ENCODE results near the gene SLC23A3. TPM values are rescaled to one million over a fixed set of nuclear protein-coding genes. Genes with fewer than 3 reads are reported as not detected.

Gene SLC23A3
- total RNA-seq, 4 donors from 2014 or later: 1.0 to 2.7 (median 1.2) TPM

DNA sequence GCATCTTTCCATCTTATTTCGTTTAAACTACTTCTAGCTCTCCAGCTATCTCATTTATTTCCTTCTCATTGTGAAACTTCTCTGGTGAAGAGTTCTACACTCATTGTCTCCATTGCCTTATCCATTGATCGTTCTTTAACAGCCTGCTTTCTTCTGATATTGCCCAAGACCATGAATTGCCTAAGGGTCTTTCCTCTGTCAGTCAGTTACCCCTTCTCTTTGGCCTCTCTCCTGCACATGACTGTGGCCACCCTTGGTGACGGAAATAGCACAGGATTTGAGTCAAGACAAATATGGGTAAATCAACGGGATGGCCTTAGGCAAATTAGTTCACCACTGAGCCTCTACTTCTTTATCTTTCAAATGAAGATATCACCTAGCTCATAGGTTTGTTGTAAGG, 35.9 kb downstream of the SLC23A3 start:
- ATAC-seq (ENCODE audit: low FRiP score) (no peak), DNase-seq (ENCODE audit: low spot score) (no peak)
- TF ChIP-seq, protein P1, sequence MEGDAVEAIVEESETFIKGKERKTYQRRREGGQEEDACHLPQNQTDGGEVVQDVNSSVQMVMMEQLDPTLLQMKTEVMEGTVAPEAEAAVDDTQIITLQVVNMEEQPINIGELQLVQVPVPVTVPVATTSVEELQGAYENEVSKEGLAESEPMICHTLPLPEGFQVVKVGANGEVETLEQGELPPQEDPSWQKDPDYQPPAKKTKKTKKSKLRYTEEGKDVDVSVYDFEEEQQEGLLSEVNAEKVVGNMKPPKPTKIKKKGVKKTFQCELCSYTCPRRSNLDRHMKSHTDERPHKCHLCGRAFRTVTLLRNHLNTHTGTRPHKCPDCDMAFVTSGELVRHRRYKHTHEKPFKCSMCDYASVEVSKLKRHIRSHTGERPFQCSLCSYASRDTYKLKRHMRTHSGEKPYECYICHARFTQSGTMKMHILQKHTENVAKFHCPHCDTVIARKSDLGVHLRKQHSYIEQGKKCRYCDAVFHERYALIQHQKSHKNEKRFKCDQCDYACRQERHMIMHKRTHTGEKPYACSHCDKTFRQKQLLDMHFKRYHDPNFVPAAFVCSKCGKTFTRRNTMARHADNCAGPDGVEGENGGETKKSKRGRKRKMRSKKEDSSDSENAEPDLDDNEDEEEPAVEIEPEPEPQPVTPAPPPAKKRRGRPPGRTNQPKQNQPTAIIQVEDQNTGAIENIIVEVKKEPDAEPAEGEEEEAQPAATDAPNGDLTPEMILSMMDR (IDR thresholded peaks at IDR 0.05): no peak

DNA sequence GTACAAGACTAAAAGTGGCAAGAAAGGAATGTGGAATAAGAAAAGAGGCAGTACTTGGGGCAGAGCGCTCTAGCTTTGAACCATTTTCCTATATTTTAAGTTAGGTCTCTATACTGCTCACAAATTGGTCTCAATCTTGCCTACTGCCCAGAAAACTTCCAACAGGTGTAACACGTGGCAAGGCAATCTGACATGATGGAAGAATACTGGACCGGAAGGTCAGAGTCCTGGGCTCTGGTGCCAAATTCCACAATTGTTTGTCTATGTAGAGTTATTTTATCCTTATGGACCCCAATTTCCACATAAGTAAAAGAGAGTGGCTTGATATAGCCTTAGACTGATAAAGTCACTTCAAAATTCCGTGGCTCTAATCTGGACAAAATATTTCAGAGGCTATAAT, 38.1 kb downstream of the SLC23A3 start:
- DNase-seq (ENCODE audit: low spot score) (no peak), ATAC-seq (ENCODE audit: low FRiP score) (no peak)
- TF ChIP-seq, protein P1 (IDR thresholded peaks at IDR 0.05): no peak

DNA sequence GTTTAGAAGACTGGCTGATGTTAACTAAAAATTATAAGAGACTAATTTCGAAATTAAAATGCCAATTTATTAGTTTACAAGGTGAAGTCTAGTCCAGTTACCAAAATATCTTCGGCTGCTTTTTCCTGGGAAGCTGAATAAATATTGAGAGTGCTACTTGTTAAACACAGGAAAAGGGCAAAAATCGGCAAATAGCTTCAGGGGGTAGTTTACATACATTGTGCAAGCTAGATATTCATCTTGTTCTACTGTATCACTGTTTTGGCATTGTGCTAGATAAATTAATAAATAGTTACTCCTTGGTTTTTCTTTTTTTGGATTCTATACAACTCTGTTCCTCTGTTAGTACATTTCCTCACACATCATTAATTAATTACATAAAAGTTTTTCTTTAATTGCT, 38.5 kb downstream of the SLC23A3 start:
- DNase-seq (ENCODE audit: low spot score): no peak

DNA sequence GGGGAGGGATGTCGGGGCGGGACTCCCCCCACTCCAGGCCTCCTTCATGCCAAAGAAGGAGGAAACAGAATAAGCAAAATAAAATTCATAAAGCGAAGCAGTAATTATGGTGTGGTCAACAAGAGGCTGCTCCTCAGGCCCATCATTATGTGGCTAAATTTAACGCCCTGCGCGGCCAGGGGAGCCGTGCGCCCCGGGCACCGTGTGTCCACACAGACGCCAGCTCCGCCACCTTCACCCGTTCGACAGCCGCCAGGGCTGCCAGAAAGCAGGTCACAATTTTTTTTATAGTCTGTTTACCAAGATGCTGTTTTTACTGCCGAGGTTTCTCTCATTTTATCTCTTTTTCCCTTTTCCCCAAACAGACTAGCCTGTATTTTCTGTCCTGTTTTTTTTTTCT, 40.2 kb downstream of the SLC23A3 start:
- no peak for ATAC-seq (ENCODE audit: low FRiP score)
- TF ChIP-seq, protein P1 (IDR thresholded peaks at IDR 0.05): no peak
- no peak for DNase-seq (ENCODE audit: low spot score)

More for the DNA sequence above, 38.5 kb downstream of the SLC23A3 start:
- no peak for ATAC-seq (ENCODE audit: low FRiP score)
- TF ChIP-seq, protein P1 (IDR thresholded peaks at IDR 0.05): no peak

DNA sequence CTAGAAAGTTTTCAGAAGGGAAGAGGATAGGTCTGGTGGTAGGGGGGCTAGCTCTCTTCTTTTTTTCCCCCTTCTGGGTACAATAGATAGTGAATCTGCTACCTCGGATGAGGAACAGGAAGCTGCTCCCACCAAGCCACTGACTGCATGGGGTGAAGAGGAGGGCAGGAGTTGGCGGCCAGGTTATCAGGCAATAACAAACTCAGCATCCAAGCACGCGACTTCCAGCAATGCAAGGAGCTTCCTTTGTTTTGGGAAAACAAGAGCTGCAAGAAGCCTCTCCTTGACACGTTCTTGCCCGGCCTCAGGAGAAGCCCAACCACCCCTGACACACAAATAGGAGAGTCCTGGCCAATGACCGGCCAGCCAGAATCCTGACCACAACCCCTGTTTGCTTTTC, 41.4 kb downstream of the SLC23A3 start:
- TF ChIP-seq, protein P1 (IDR thresholded peaks at IDR 0.05): no peak
- DNase-seq (ENCODE audit: low spot score) (no peak), ATAC-seq (ENCODE audit: low FRiP score) (no peak)

DNA sequence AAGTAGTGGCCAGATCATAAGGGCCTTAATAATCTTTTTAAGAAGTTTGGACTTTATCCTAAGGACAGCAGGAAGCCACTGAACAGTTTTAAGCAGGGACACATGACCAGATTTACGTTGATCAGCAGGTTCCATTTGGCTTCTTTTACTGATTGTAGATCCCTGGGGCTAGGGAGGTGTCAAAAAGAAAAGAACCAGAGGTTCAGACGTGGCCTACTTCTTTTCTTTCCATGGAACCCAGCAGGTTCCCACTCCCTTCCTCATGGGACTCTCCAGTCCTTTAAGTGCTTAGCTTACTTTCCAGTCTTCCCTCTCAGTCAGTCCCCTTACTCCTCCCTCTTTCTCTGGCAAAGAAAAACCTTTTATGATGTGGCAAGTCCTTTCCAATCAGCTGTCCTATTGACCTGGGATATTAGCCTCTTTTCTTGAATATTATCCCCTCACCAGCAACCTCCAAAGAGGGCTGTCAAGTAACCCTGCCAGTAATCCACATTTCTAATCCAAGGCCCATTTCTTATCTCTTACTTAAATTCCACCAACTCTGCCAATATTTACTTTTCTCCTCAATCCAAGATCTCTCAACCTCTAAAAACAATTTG, 42.7 kb downstream of the SLC23A3 start:
- DNase-seq (ENCODE audit: low spot score): no peak
- ATAC-seq (ENCODE audit: low FRiP score): no peak
- TF ChIP-seq, protein P1 (IDR thresholded peaks at IDR 0.05): no peak

DNA sequence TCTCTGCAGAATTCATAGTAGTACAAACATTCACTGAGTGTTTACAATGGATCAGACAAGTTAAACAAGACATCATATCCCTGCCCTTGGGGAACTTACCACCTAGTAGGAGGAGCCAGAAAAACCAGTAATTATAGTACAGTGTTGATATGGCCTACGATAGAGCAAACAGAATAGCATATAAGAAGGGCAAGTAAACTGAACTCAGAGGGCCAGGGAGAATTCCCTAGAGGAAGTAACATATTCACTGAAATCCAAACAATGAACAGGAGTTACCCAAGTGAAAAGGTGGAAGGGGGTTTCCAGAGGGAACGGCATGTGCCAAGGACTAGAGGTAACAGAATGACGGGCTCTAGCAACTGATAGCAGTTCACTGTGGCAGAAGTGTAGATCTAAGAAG, 43.3 kb downstream of the SLC23A3 start:
- ATAC-seq (ENCODE audit: low FRiP score): no peak
- TF ChIP-seq, protein P1 (IDR thresholded peaks at IDR 0.05): no peak

More for the DNA sequence above, 43.3 kb downstream of the SLC23A3 start:
- no peak for DNase-seq (ENCODE audit: low spot score)

All from omental fat pad (tissue), 4 donors.